ENCODE measurements around the gene DCLK2. TPM values are rescaled to one million over a fixed set of nuclear protein-coding genes. Genes with fewer than 3 reads are reported as not detected.

The DCLK2 gene
- polyA plus RNA-seq, 1 of the 3 experiments (the other 2 are of a cell fraction): 10.1 TPM

DNA sequence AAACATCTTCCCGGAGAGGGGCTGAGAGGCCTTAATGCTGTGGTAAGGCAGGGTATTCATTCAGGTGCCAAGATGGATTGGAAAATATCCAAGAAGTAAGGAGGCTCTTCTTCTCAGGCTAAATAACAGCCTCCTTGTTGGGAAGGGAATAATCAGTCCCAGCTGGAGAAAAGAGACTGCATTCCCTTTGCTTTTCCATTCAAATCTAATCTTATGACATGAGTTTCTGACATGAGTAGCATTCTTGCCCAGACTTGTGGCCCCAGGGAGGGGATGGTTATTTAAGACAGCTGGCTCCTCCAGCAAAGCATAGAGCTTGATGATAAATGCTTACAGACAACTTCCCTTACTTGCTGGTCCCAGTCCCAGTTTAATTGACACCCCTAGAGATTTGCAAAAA is 98.3 kb downstream of the DCLK2 start (continued):
- TF ChIP-seq, protein P1, sequence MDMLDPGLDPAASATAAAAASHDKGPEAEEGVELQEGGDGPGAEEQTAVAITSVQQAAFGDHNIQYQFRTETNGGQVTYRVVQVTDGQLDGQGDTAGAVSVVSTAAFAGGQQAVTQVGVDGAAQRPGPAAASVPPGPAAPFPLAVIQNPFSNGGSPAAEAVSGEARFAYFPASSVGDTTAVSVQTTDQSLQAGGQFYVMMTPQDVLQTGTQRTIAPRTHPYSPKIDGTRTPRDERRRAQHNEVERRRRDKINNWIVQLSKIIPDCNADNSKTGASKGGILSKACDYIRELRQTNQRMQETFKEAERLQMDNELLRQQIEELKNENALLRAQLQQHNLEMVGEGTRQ (IDR thresholded peaks at IDR 0.05; ENCODE audit: borderline replicate concordance, low read depth, low read length): no peak
- TF ChIP-seq TCF12 (IDR thresholded peaks at IDR 0.05): peak; percentile 99
- TF ChIP-seq ELF1 (IDR thresholded peaks at IDR 0.05): peak; percentile 22; the same call in 1 of the 2 replicates
- TF ChIP-seq NRF1 (IDR thresholded peaks at IDR 0.05; ENCODE audit: low read depth, low read length): no peak
- TF ChIP-seq, protein P2, sequence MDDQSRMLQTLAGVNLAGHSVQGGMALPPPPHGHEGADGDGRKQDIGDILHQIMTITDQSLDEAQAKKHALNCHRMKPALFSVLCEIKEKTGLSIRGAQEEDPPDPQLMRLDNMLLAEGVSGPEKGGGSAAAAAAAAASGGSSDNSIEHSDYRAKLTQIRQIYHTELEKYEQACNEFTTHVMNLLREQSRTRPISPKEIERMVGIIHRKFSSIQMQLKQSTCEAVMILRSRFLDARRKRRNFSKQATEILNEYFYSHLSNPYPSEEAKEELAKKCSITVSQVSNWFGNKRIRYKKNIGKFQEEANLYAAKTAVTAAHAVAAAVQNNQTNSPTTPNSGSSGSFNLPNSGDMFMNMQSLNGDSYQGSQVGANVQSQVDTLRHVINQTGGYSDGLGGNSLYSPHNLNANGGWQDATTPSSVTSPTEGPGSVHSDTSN (IDR thresholded peaks at IDR 0.05): peak; percentile 95
- TF ChIP-seq EZH2phosphoT487 (IDR thresholded peaks at IDR 0.05; ENCODE audit: borderline replicate concordance, low read depth): no peak
- TF ChIP-seq SMC3 (IDR thresholded peaks at IDR 0.05; ENCODE audit: low read depth, low read length): no peak
- peak; percentile 80 to 96 for TF ChIP-seq EP300 (IDR thresholded peaks at IDR 0.05; ENCODE audit: borderline replicate concordance in 1 of 2, low read depth in 1 of 2, low read length in 1 of 2)
- TF ChIP-seq, protein P3, sequence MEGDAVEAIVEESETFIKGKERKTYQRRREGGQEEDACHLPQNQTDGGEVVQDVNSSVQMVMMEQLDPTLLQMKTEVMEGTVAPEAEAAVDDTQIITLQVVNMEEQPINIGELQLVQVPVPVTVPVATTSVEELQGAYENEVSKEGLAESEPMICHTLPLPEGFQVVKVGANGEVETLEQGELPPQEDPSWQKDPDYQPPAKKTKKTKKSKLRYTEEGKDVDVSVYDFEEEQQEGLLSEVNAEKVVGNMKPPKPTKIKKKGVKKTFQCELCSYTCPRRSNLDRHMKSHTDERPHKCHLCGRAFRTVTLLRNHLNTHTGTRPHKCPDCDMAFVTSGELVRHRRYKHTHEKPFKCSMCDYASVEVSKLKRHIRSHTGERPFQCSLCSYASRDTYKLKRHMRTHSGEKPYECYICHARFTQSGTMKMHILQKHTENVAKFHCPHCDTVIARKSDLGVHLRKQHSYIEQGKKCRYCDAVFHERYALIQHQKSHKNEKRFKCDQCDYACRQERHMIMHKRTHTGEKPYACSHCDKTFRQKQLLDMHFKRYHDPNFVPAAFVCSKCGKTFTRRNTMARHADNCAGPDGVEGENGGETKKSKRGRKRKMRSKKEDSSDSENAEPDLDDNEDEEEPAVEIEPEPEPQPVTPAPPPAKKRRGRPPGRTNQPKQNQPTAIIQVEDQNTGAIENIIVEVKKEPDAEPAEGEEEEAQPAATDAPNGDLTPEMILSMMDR (IDR thresholded peaks at IDR 0.05): no peak
- TF ChIP-seq RXRA (IDR thresholded peaks at IDR 0.05; ENCODE audit: borderline replicate concordance, low read depth): peak; percentile 76; the same call in 1 of the 2 replicates
- TF ChIP-seq RFX5 (IDR thresholded peaks at IDR 0.05; ENCODE audit: low read length): no peak
- TF ChIP-seq, protein P4, sequence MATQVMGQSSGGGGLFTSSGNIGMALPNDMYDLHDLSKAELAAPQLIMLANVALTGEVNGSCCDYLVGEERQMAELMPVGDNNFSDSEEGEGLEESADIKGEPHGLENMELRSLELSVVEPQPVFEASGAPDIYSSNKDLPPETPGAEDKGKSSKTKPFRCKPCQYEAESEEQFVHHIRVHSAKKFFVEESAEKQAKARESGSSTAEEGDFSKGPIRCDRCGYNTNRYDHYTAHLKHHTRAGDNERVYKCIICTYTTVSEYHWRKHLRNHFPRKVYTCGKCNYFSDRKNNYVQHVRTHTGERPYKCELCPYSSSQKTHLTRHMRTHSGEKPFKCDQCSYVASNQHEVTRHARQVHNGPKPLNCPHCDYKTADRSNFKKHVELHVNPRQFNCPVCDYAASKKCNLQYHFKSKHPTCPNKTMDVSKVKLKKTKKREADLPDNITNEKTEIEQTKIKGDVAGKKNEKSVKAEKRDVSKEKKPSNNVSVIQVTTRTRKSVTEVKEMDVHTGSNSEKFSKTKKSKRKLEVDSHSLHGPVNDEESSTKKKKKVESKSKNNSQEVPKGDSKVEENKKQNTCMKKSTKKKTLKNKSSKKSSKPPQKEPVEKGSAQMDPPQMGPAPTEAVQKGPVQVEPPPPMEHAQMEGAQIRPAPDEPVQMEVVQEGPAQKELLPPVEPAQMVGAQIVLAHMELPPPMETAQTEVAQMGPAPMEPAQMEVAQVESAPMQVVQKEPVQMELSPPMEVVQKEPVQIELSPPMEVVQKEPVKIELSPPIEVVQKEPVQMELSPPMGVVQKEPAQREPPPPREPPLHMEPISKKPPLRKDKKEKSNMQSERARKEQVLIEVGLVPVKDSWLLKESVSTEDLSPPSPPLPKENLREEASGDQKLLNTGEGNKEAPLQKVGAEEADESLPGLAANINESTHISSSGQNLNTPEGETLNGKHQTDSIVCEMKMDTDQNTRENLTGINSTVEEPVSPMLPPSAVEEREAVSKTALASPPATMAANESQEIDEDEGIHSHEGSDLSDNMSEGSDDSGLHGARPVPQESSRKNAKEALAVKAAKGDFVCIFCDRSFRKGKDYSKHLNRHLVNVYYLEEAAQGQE (IDR thresholded peaks at IDR 0.05; ENCODE audit: low read depth, low read length): no peak

DNA sequence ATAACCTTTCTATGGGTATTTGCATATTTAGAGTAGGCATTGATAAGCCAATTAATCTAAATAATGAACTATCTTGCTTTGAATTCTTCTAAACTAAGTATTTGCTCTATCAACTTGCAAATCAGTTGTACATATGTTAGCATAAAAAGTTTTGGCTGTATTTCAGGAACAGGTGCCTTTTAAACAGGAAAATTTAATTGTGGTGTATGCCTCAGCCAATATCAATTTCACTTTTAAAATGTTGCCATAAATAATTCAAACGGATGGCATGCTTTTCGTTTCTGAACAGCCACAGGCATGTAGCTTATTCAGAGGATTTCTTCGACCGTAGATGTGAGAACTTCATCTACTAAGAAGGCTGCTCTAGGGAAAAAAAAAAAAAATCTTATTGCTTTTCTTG is 99.9 kb downstream of the DCLK2 start:
- Histone ChIP-seq H3K9ac (no peak overlapping the region), H3K36me3 (replicated peaks in 1 of 2; ENCODE audit: control insufficient read depth in 1 of 2, insufficient read depth in 2 of 2, low read length in 1 of 2) (no peaks in the 10 kb centered on the region), H3K4me2 (0 out of 2 replicates have a peak overlapping the region, but pooled peaks have one; percentile 58), H3K27me3 (ENCODE audit: insufficient read depth) (no peaks in the 10 kb centered on the region), H3K9me3 (no peaks in the 10 kb centered on the region), H2AFZ (ENCODE audit: low read depth) (no peak overlapping the region), H4K20me1 (ENCODE audit: insufficient read depth) (peaks cover 8% of the 10 kb centered on the region; the same call in 1 of the 2 replicates), H3F3A (replicated peaks; ENCODE audit: insufficient read depth) (peaks cover 32% of the 10 kb centered on the region), H3K79me2 (ENCODE audit: insufficient read depth) (peaks cover 66% of the 10 kb centered on the region; the same call in 1 of the 2 replicates), H3K4me1 (ENCODE audit: control insufficient read depth in 1 of 2, insufficient read depth in 2 of 2, low read depth in 1 of 2, low read length in 1 of 2) (peaks cover 29 to 33% of the 10 kb centered on the region in 2 experiments), H3K27ac (ENCODE audit: low read depth in 2 of 2, low read length in 1 of 2) (peak overlapping the region; percentile 82 to 87; a peak in 2 of 4 replicates), H3K9me2 (no peaks in the 10 kb centered on the region), H3K4me3 (ENCODE audit: low read depth in 2 of 2, low read length in 1 of 2) (no peak overlapping the region)
- no peak for DNase-seq
- POLR2A ChIA-PET: no interaction called here
- CTCF ChIA-PET: interaction anchor here (1.0 kb wide), 1 partner anchor 65 kb away, joined by 3 read pairs; no protein-coding TSS in a partner anchor
- WGBS (ENCODE audit: low lambda C conversion rate): 23% methylated on average over 4 of the region's 4 CpGs
- TF ChIP-seq, protein P5, sequence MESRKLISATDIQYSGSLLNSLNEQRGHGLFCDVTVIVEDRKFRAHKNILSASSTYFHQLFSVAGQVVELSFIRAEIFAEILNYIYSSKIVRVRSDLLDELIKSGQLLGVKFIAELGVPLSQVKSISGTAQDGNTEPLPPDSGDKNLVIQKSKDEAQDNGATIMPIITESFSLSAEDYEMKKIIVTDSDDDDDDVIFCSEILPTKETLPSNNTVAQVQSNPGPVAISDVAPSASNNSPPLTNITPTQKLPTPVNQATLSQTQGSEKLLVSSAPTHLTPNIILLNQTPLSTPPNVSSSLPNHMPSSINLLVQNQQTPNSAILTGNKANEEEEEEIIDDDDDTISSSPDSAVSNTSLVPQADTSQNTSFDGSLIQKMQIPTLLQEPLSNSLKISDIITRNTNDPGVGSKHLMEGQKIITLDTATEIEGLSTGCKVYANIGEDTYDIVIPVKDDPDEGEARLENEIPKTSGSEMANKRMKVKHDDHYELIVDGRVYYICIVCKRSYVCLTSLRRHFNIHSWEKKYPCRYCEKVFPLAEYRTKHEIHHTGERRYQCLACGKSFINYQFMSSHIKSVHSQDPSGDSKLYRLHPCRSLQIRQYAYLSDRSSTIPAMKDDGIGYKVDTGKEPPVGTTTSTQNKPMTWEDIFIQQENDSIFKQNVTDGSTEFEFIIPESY (IDR thresholded peaks at IDR 0.05; ENCODE audit: borderline replicate concordance, low read depth): no peak
- TF ChIP-seq FOXM1 (IDR thresholded peaks at IDR 0.05; ENCODE audit: low read depth) (peak; percentile 71; the same call in 1 of the 2 replicates), POLR2AphosphoS5 (IDR thresholded peaks at IDR 0.05; ENCODE audit: low read depth, low read length) (peak; percentile 87), FOSL2 (IDR thresholded peaks at IDR 0.05; ENCODE audit: borderline replicate concordance, low read depth) (peak; percentile 50; the same call in 1 of the 2 replicates), NFIC (IDR thresholded peaks at IDR 0.05; ENCODE audit: borderline replicate concordance) (peak; percentile 95), FOXJ3 (CRISPR knock-in tag; IDR thresholded peaks at IDR 0.05) (no peak), EZH2phosphoT487 (IDR thresholded peaks at IDR 0.05; ENCODE audit: borderline replicate concordance, low read depth) (no peak), RAD21 (IDR thresholded peaks at IDR 0.05; ENCODE audit: low read length) (no peak), TAF1 (IDR thresholded peaks at IDR 0.05; ENCODE audit: borderline replicate concordance, low read depth, low read length) (no peak; the same call in 1 of the 2 replicates), RFX5 (IDR thresholded peaks at IDR 0.05; ENCODE audit: low read length) (no peak)
- TF ChIP-seq, protein P6, sequence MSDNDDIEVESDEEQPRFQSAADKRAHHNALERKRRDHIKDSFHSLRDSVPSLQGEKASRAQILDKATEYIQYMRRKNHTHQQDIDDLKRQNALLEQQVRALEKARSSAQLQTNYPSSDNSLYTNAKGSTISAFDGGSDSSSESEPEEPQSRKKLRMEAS (IDR thresholded peaks at IDR 0.05; ENCODE audit: low read depth): 0 out of 2 replicates have a peak, but pooled peaks have one; percentile 12

Measured in SK-N-SH (cell line).